Bronchus fibroblast of lung (primary cell): ENCODE results near the gene HPS6. TPM values are rescaled to one million over a fixed set of nuclear protein-coding genes. Genes with fewer than 3 reads are reported as not detected.

Source experiments
- total RNA-seq: library from RNA; depleted of rRNA; stranded (reverse); fragments of >200 nt; gene quantifications from 2 replicates; pipeline ENCODE4 v1.2.3, GENCODE V29; 2015

Gene HPS6
- total RNA-seq = 24.2 and 27.4 TPM in 2 replicates

GRCh38 chr10:102064868-102065560 is at the start of gene HPS6:
HPS6 (plus strand) TSS chr10:102065349; CDS start chr10:102065475, 126 bp downstream.

GRCh38 chr10:102055647-102056419 is 9.3 kb upstream of the HPS6 start, which contains the start of gene ARMH3:
ARMH3 (minus strand) TSS chr10:102056173; CDS start chr10:102040114, 16,059 bp downstream.

Other genes starting within 250 kb of the HPS6 start
- 49.5 and 52.8 TPM in 2 replicates for gene OGA, start 246.9 kb upstream of the HPS6 start, total RNA-seq
- under 0.01 and 0.17 TPM in 2 replicates for gene KCNIP2, start 221.5 kb upstream of the HPS6 start, total RNA-seq
- gene ARMH3, start 9.2 kb upstream of the HPS6 start, total RNA-seq = 5.9 and 7.9 TPM in 2 replicates
- 29.6 and 34.3 TPM in 2 replicates for gene LDB1, start 55.0 kb downstream of the HPS6 start, total RNA-seq
- 20.5 and 24.2 TPM in 2 replicates for gene PPRC1, start 67.7 kb downstream of the HPS6 start, total RNA-seq
- 57.7 and 67.1 TPM in 2 replicates for gene NOLC1, start 87.0 kb downstream of the HPS6 start, total RNA-seq
- 0.15 and 0.17 TPM in 2 replicates for gene ELOVL3, start 160.9 kb downstream of the HPS6 start, total RNA-seq
- gene PITX3, start 176.2 kb downstream of the HPS6 start, total RNA-seq = not detected in 2 replicates
- gene GBF1, start 180.2 kb downstream of the HPS6 start, total RNA-seq = 40.1 and 40.2 TPM in 2 replicates